Stimulated activated CD8-positive, alpha-beta memory T cell treated with anti-CD3 and anti-CD28 coated beads, Interleukin-7, amount 100 ng/mL, for 4 hours (primary cell): Measurements from ENCODE around the gene PRKD2.

Experiments used
- DNase-seq, 2 donors: peaks; one replicate each; pipeline ENCODE4 v3.0.0-alpha.2; 2020; ENCODE audit warnings: low read depth in 2 of 2

PRKD2 gene

GRCh38 chr19:46661020-46661731, 55.7 kb downstream of the PRKD2 start, which contains the start of gene DACT3:
Gene DACT3, minus strand, starts transcription at chr19:46661182. Its CDS starts 118 bp downstream, at chr19:46661064.
- peak; percentile 99 to 100 for DNase-seq

GRCh38 chr19:46660551-46661019, 56.3 kb downstream of the PRKD2 start:
- DNase-seq: no peak

- DNase-seq: no peak
These were observed 56.9 kb downstream of the PRKD2 start for GRCh38 chr19:46660008-46660517.

- no peak for DNase-seq
These were observed 57.5 kb downstream of the PRKD2 start for GRCh38 chr19:46659151-46660007.

GRCh38 chr19:46656541-46656940, 60.4 kb downstream of the PRKD2 start:
- no peak for DNase-seq

GRCh38 chr19:46654621-46655152, 62.2 kb downstream of the PRKD2 start:
- DNase-seq: no peak

GRCh38 chr19:46650445-46650844, 66.5 kb downstream of the PRKD2 start:
- DNase-seq: no peak

- DNase-seq: no peak
These were observed 67.7 kb downstream of the PRKD2 start for GRCh38 chr19:46648961-46649960.

- DNase-seq: no peak
These were observed 68.6 kb downstream of the PRKD2 start for GRCh38 chr19:46648060-46648960.

GRCh38 chr19:46646402-46646801, 70.5 kb downstream of the PRKD2 start:
- no peak for DNase-seq

GRCh38 chr19:46644720-46645119, 72.2 kb downstream of the PRKD2 start:
- DNase-seq: no peak

- DNase-seq: no peak
These were observed 76.3 kb downstream of the PRKD2 start for GRCh38 chr19:46640656-46641055.

- DNase-seq: no peak
These were observed 77.3 kb downstream of the PRKD2 start for GRCh38 chr19:46639358-46640182.

GRCh38 chr19:46637224-46637623, 79.7 kb downstream of the PRKD2 start:
- no peak for DNase-seq

- no peak for DNase-seq
These were observed 80.8 kb downstream of the PRKD2 start, which contains the start of gene GNG8 for GRCh38 chr19:46635920-46636761. Gene GNG8, minus strand, starts transcription at chr19:46636202. Its CDS starts 1,520 bp downstream, at chr19:46634682.

GRCh38 chr19:46634656-46635218, 82.2 kb downstream of the PRKD2 start:
- no peak for DNase-seq

- peak; percentile 80 to 89 for DNase-seq
These were observed 82.8 kb downstream of the PRKD2 start for GRCh38 chr19:46634045-46634655.
